ENCODE measurements around the gene AGPAT3. TPM values are rescaled to one million over a fixed set of nuclear protein-coding genes. Genes with fewer than 3 reads are reported as not detected.
A peak's percentile ranks its signal among the peaks of the same experiment; 100 is the strongest.

AGPAT3 gene
- total RNA-seq, 6 donors from 2014 or later = 55.0 to 102 (median 70.0) TPM

GRCh38 chr21:43970551-43970950 is 105.5 kb downstream of the AGPAT3 start:
- Histone ChIP-seq H3K27ac (no peak overlapping the region), H3K4me3 (no peak overlapping the region), H3K9me3 (no peaks in the 10 kb centered on the region), H3K27me3 (no peaks in the 10 kb centered on the region), H3K4me1 (peaks cover 3 to 23% (median 13%) of the 10 kb centered on the region in 4 donors), H3K36me3 (peaks cover 9 to 78% (median 52%) of the 10 kb centered on the region in 4 donors)
- ATAC-seq (ENCODE audit: low FRiP score in 2 of 2) = no peak
- WGBS, 2 donors = 90 to 96% methylated on average over 17 to 18 of the region's 18 CpGs
- DNase-seq = peak in 1 of 2 donors; percentile 56
- TF ChIP-seq POLR2AphosphoS5 (IDR thresholded peaks at IDR 0.05) = no peak
- no peak for TF ChIP-seq CTCF (IDR thresholded peaks at IDR 0.05)
- TF ChIP-seq EP300 (IDR thresholded peaks at IDR 0.05) = no peak
- TF ChIP-seq POLR2A (IDR thresholded peaks at IDR 0.05) = no peak

GRCh38 chr21:43971201-43971991 is 106.4 kb downstream of the AGPAT3 start:
- WGBS, 2 donors = 86 to 87% methylated on average over 22 to 26 of the region's 29 CpGs
- TF ChIP-seq POLR2AphosphoS5 (IDR thresholded peaks at IDR 0.05) (no peak), EP300 (IDR thresholded peaks at IDR 0.05) (no peak), CTCF (IDR thresholded peaks at IDR 0.05) (no peak), POLR2A (IDR thresholded peaks at IDR 0.05) (no peak)

DNA sequence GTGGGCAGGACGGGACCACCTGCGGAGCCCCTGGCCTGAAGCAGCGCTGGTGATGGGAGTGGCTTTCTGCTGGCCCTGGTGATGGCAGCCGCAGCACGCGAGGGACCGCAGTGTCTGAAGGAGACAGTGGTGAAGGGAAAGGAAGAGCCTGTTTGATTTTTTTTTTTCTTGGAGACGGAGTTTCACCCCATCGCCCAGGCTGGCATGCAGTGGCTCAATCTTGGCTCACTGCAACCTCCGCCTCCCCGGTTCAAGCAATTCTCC is 106.9 kb downstream of the AGPAT3 start:
- 93 to 96% methylated on average over 4 to 11 of the region's 11 CpGs for WGBS, 2 donors
- no peaks in the 10 kb centered on the region for H3K9me3 ChIP-seq
- H3K27ac ChIP-seq = peak overlapping the region in 1 of 4 donors; percentile 64
- DNase-seq (peak in 1 of 2 donors; percentile 55), ATAC-seq (ENCODE audit: low FRiP score in 2 of 2) (no peak)
- peaks cover 9 to 70% (median 48%) of the 10 kb centered on the region in 4 donors for H3K36me3 ChIP-seq
- H3K27me3 ChIP-seq = no peaks in the 10 kb centered on the region
- no peak overlapping the region for H3K4me3 ChIP-seq
- TF ChIP-seq POLR2AphosphoS5 (IDR thresholded peaks at IDR 0.05) (no peak), CTCF (IDR thresholded peaks at IDR 0.05) (no peak), POLR2A (IDR thresholded peaks at IDR 0.05) (no peak), EP300 (IDR thresholded peaks at IDR 0.05) (no peak)
- peaks cover 3 to 23% (median 14%) of the 10 kb centered on the region in 4 donors for H3K4me1 ChIP-seq

More at GRCh38 chr21:43971201-43971991, 106.4 kb downstream of the AGPAT3 start:
- Histone ChIP-seq H3K36me3 (peaks cover 9 to 75% (median 50%) of the 10 kb centered on the region in 4 donors), H3K27ac (peak overlapping the region in 1 of 4 donors; percentile 64), H3K4me1 (peaks cover 3 to 23% (median 14%) of the 10 kb centered on the region in 4 donors), H3K9me3 (no peaks in the 10 kb centered on the region), H3K27me3 (no peaks in the 10 kb centered on the region), H3K4me3 (no peak overlapping the region)
- peak in 1 of 2 donors; percentile 63 for ATAC-seq (ENCODE audit: low FRiP score in 2 of 2)
- peak in 1 of 2 donors; percentile 71 for DNase-seq

DNA sequence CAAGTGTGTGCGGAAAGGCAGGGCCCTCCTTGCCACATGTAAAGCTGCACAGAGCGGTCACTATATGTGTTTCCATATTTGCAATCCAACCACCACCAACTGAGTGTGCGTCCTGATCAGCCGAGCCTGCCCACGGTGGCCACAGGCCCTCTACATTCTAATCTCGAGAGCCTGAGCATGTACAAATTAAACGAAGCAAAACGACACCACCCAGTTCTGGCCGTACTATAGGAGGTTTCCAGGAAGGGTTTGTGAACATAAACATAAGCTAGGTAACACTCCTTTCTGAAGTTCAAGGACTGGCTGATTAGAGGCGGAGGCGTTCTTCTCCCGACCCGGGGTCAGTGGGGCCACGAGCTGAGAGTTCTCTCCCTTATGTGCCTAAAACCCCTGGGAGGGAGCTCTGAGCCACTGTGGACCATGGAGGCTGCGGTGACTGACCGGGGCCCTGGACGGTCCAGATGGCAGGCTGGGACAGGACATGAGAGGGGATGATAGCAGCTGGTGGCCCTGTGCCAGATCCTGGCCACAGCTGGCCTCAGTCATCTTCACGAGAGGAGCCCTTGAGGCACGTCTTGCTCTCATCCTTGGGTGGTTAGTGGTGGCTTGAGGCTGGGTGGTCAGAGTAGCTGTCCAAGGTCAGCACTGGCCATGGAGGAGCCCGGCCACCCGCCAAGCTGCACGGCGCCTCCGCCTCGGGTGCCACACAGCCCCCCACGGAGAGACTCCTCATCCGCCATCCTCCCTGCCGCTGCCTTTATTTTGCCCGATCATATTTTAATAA is 108.0 kb downstream of the AGPAT3 start:
- Histone ChIP-seq H3K4me3 (no peak overlapping the region), H3K27me3 (no peaks in the 10 kb centered on the region), H3K27ac (peak overlapping the region in 2 of 4 donors; percentile 52 to 64), H3K36me3 (peaks cover 9 to 62% (median 47%) of the 10 kb centered on the region in 4 donors), H3K9me3 (no peaks in the 10 kb centered on the region), H3K4me1 (peaks cover 3 to 23% (median 14%) of the 10 kb centered on the region in 4 donors)
- TF ChIP-seq EP300 (IDR thresholded peaks at IDR 0.05) (peak in 1 of 4 donors; percentile 11), POLR2A (IDR thresholded peaks at IDR 0.05) (no peak)
- WGBS, 2 donors = 63 to 70% methylated on average over 26 to 29 of the region's 29 CpGs
- peak; percentile 33 to 79 for DNase-seq
- peak in 1 of 2 donors; percentile 63 for ATAC-seq (ENCODE audit: low FRiP score in 2 of 2)

GRCh38 chr21:43973634-43973955 is 108.6 kb downstream of the AGPAT3 start:
- 78 to 86% methylated on average over 12 of the region's 12 CpGs for WGBS, 2 donors
- H3K36me3 ChIP-seq = peaks cover 9 to 62% (median 51%) of the 10 kb centered on the region in 4 donors
- peak overlapping the region in 2 of 4 donors; percentile 52 to 64 for H3K27ac ChIP-seq

More at GRCh38 chr21:43973634-43973955, 108.6 kb downstream of the AGPAT3 start:
- DNase-seq = no peak
- no peak for ATAC-seq (ENCODE audit: low FRiP score in 2 of 2)
- no peaks in the 10 kb centered on the region for H3K9me3 ChIP-seq
- no peak for TF ChIP-seq CTCF (IDR thresholded peaks at IDR 0.05)
- TF ChIP-seq EP300 (IDR thresholded peaks at IDR 0.05) = no peak
- no peak for TF ChIP-seq POLR2AphosphoS5 (IDR thresholded peaks at IDR 0.05)
- TF ChIP-seq POLR2A (IDR thresholded peaks at IDR 0.05) = no peak
- peaks cover 3 to 23% (median 14%) of the 10 kb centered on the region in 4 donors for H3K4me1 ChIP-seq
- H3K4me3 ChIP-seq = no peak overlapping the region
- no peaks in the 10 kb centered on the region for H3K27me3 ChIP-seq

All from upper lobe of left lung (tissue), 6 donors.